SKM-1 (cell line): ENCODE measurements around the gene PLXNB2.

Experiments used
- DNase-seq: peaks from one replicate; lab custom pipeline; 2025; ENCODE audit not compliant: unreplicated experiment; lab: John Stamatoyannopoulos, UW

Gene PLXNB2

GRCh38 chr22:50255099-50255498 is 52.3 kb downstream of the PLXNB2 start:
- DNase-seq, result no peak

- DNase-seq, result no peak
Measured at GRCh38 chr22:50253941-50254340, 53.5 kb downstream of the PLXNB2 start.

GRCh38 chr22:50253046-50253915 is 54.2 kb downstream of the PLXNB2 start:
- no peak for DNase-seq

- no peak for DNase-seq
Measured at GRCh38 chr22:50252082-50253045, 55.1 kb downstream of the PLXNB2 start.

- no peak for DNase-seq
Measured at GRCh38 chr22:50251477-50252081, 55.9 kb downstream of the PLXNB2 start.

- DNase-seq, result peak; percentile 34
Measured at GRCh38 chr22:50250555-50251476, 56.6 kb downstream of the PLXNB2 start, which contains the start of gene HDAC10. HDAC10 (minus strand) TSS chr22:50251265; CDS start chr22:50251032, 233 bp downstream.

- no peak for DNase-seq
Measured at GRCh38 chr22:50250249-50250554, 57.2 kb downstream of the PLXNB2 start.

- no peak for DNase-seq
Measured at GRCh38 chr22:50249341-50250248, 57.9 kb downstream of the PLXNB2 start.

GRCh38 chr22:50248196-50249081 is 59.0 kb downstream of the PLXNB2 start:
- no peak for DNase-seq

- no peak for DNase-seq
Measured at GRCh38 chr22:50247748-50248147, 59.7 kb downstream of the PLXNB2 start.

- no peak for DNase-seq
Measured at GRCh38 chr22:50246242-50247175, 60.9 kb downstream of the PLXNB2 start.

- no peak for DNase-seq
Measured at GRCh38 chr22:50245214-50246072, 62.0 kb downstream of the PLXNB2 start.

- DNase-seq, result peak; percentile 67
Measured at GRCh38 chr22:50244420-50245213, 62.8 kb downstream of the PLXNB2 start, which contains the start of gene TUBGCP6. TUBGCP6 (minus strand) TSS chr22:50245023; CDS start chr22:50244459, 564 bp downstream.

GRCh38 chr22:50243685-50244419 is 63.6 kb downstream of the PLXNB2 start:
- DNase-seq, result no peak
